Activated T-cell treated with anti-CD3 and anti-CD28 coated beads, Interleukin-2, amount 50 U/mL, for 72 hours (primary cell): ENCODE data around the gene SLC12A7. TPM values are rescaled to one million over a fixed set of nuclear protein-coding genes. Genes with fewer than 3 reads are reported as not detected.
A peak's percentile ranks its signal among the peaks of the same experiment; 100 is the strongest.

ENCODE experiments used
- ATAC-seq, 2 donors: fragments of 150-1000 bp; cut with Tn5 transposase; replicated peaks in 1 of 2; 2 replicates each; pipeline ENCODE4 v1.10.0; 2021; ENCODE audit warnings: moderate library complexity in 2 of 2, mild to moderate bottlenecking in 1 of 2
- DNase-seq, 2 donors: peaks; one replicate each; pipeline ENCODE4 v3.0.0; 2021 to 2022; ENCODE audit warnings: mixed read lengths in 1 of 2
- H3K27ac Mint-ChIP-seq: one replicate; pipeline ENCODE4 v1.8.0; 2022; ENCODE audit warnings: mild to moderate bottlenecking, moderate library complexity, mixed read lengths
- H3K27me3 Mint-ChIP-seq: one replicate; pipeline ENCODE4 v1.8.0; 2022; ENCODE audit warnings: low read depth, mixed read lengths
- H3K36me3 Mint-ChIP-seq, 2 donors: one replicate each; pipeline ENCODE4 v1.8.0; 2022; ENCODE audit warnings: mixed read lengths in 2 of 2, mild to moderate bottlenecking in 1 of 2; ENCODE audit not compliant: insufficient read depth in 2 of 2
- H3K4me1 Mint-ChIP-seq: one replicate; pipeline ENCODE4 v1.8.0; 2022; ENCODE audit warnings: low read depth, mixed read lengths
- H3K4me3 Mint-ChIP-seq, 2 donors: one replicate each; pipeline ENCODE4 v1.8.0; 2022; ENCODE audit warnings: mild to moderate bottlenecking in 2 of 2, mixed read lengths in 2 of 2, moderate library complexity in 2 of 2
- H3K9me3 Mint-ChIP-seq, 2 donors: one replicate each; pipeline ENCODE4 v1.8.0; 2022; ENCODE audit warnings: mixed read lengths in 2 of 2
- total RNA-seq, 2 donors: library from RNA; stranded (reverse); gene quantifications; one replicate each; pipeline ENCODE4 v1.2.3, GENCODE V29; 2022

SLC12A7 gene
- total RNA-seq, 2 donors from 2014 or later, result 14.8 to 29.0 TPM

DNA sequence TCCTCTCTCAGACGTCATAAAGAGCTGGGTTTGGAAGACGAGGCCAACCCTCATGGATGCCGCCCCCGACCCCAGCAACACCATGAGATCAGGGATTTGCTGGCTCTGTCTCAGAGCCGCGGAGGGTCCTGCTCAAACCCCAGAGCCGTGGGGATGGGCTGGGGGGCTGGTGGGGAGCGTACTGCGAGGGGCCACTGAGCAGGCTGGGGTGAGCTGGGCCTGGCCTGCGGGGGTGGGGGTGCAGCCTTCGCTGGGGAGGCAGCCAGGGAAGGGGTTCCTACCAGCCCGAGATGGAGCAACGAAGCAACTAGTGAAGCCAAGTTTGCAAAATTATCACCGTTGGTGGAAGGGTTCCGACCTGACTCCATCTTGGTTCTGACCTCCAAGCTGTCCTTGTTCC lies 5.1 kb upstream of the SLC12A7 start:
- DNase-seq, result no peak
- no peaks in the 10 kb centered on the region for H3K4me1 Mint-ChIP-seq
- H3K4me3 Mint-ChIP-seq, result no peak overlapping the region
- no peak overlapping the region for H3K27ac Mint-ChIP-seq
- no peaks in the 10 kb centered on the region for H3K36me3 Mint-ChIP-seq
- H3K27me3 Mint-ChIP-seq, result no peaks in the 10 kb centered on the region
- ATAC-seq, result no peak
- H3K9me3 Mint-ChIP-seq, result no peaks in the 10 kb centered on the region

DNA sequence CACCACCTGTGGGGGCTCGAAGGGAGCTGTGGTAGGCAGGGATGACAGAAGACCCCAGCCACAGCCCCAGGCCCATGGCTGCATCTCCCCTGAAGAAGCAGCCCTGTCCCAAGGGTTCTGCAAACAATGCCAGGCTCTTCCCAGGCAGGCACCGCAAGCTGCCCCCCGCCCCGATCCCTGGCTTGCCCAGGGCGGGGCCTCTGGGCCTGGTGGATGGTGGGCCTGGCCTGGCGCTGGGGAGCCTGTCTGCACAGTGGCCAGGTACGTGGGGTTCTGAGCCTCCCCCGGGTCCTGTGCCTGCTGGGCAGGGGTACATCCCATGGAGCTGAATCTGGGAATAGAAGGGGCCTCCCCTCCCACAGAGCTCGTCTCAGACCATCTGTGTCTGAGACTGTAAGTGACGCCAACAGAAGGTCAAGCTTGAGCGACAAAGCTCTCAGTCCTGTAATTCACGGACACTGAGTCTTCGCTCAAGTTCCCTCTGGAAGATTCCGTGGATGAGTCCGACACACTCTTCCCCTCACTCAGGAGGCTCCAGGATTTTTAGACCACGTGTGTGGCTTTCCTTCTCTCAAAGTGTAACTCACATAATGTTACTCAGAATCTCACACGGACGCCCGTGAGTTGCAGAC lies 4.4 kb upstream of the SLC12A7 start:
- Mint-ChIP-seq H3K36me3 (no peaks in the 10 kb centered on the region), H3K27ac (no peak overlapping the region), H3K27me3 (no peaks in the 10 kb centered on the region), H3K4me3 (no peak overlapping the region), H3K4me1 (no peaks in the 10 kb centered on the region), H3K9me3 (no peaks in the 10 kb centered on the region)
- DNase-seq (no peak), ATAC-seq (no peak)

DNA sequence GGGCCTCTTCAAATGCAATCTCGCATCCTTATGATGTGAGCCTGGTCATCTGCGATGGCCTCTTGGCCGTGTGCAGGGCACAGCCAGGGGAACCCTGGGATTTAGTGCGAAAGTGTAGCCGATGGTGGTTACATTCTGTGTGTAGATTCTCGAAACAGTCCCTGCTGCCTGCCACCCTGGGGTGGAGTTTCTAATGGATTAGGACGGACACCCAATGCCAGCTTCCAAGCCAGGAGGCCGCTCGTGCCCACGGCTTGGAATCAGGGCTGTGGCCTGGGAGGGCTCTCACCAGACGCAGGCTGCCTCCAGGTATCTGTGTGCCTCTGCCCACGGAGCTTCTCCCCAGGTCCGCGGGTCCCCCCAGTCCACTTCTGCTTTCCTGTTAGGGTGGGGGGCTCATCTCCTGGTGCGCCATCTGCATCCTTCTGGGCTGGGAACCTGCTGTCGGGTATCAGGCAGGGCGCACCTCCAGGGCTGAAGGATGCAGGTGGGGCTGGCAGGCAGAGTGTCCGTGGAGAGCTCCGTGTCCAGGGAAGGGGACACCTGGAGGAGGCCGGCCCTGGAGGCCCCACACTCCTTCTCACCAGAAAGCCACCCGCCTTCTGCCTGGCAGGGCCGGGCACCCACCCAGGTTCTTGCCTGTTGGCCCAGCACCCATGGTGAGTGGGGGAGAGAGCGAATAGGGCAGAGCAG lies 3.4 kb upstream of the SLC12A7 start:
- no peak overlapping the region for H3K27ac Mint-ChIP-seq
- no peak for DNase-seq
- H3K36me3 Mint-ChIP-seq, result no peaks in the 10 kb centered on the region
- no peak for ATAC-seq
- peaks cover 1% of the 10 kb centered on the region for H3K4me1 Mint-ChIP-seq
- H3K4me3 Mint-ChIP-seq, result no peak overlapping the region
- H3K27me3 Mint-ChIP-seq, result no peaks in the 10 kb centered on the region
- no peaks in the 10 kb centered on the region for H3K9me3 Mint-ChIP-seq

DNA sequence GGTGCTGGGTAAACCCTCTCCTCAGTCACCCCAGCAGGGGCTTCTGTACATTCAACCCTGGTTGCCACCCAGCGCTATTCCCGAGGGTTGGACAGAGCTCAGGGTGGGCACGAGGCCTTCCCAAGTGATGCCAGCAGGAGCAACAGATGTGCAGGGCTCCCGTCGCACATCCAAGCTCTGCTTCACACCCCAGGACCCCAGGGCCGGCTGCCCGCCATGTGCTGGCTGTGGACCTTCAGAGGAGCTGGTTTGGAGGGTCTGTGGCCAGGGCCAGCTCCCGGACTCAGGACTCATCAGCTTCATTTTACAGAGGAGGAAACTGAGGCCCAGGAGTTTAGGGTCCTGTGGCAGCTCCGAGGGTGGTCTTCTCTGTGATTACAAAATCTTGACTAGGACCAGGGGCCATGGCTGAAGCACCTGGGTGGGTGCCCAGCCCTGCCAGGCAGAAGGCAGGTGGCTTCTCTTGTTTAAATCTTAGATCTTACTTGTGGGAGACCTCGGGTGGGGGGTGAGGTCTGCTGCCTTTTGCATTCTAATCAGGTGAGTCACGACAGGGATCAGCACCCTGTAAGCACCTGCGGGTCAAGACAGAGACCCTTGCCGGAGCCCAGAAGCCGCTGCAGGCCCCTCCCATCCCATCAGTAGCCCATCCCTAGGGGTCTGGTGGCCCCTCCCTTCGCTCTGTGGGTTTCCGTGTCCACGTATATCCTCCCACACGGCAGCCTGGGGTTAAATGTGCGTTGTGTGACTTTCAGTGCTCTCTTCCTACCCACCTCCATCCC lies 2.1 kb upstream of the SLC12A7 start:
- Mint-ChIP-seq H3K4me3 (no peak overlapping the region), H3K27me3 (no peaks in the 10 kb centered on the region), H3K9me3 (no peaks in the 10 kb centered on the region), H3K4me1 (peaks cover 10% of the 10 kb centered on the region), H3K27ac (no peak overlapping the region), H3K36me3 (no peaks in the 10 kb centered on the region)
- ATAC-seq (no peak), DNase-seq (no peak)

DNA sequence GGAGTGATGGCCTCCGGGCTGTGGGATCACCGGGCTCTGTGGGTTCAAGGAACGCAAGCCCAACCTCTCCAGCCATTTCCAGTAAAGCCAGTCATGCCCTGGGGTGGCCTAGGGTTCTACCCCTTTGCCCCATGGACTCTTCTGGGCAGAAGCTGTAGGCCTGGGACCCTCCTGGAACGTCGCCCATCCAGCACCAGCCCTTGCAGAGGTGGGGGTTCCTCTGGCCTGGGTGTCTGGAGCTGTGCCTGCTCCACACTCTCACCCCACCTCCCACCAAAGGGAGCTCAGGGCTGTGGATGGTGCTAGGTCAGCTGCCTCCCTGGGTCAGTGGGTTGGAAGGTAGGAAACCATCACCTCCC lies 1.4 kb upstream of the SLC12A7 start:
- Mint-ChIP-seq H3K4me1 (peaks cover 15% of the 10 kb centered on the region), H3K27ac (no peak overlapping the region), H3K27me3 (no peaks in the 10 kb centered on the region), H3K36me3 (no peaks in the 10 kb centered on the region), H3K4me3 (peak overlapping the region in 1 of 2 donors; percentile 49), H3K9me3 (no peaks in the 10 kb centered on the region)
- DNase-seq (no peak), ATAC-seq (no peak)

DNA sequence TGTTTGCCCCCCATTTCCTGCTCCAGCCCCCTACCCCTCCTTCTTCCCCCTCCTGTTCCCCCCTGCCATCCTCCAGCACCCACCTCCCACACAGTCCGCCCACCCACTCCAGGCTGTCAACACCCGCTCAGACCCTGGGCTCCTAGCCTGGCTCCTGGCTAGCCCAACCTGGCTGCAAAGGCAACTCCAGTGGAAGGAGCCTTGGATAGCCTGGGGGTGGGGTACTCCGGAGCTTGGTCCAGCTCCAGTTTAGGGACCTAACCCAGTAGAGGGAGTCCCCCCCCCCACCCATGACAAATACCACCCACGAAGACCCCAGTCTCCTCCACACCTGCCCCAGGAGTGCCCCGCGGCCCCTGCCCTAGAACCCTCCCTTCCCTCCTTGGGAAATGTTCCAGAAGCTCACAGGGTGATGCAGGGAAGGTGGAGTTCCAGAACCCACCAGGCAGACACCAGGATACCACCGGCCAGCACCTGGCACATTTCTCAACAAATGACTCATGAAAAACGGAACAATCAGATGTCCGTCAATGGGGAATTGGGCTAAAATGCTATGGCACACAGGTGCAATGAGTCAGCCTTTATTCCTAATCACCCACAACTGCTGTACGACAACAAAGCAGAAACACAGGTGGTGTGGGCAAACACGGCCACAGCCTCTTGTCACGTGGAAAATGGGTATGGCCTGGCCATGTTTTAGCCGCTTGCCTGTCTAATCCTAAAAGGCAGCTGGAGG lies 901 bp upstream of the SLC12A7 start:
- Mint-ChIP-seq H3K36me3 (no peaks in the 10 kb centered on the region), H3K4me1 (peaks cover 18% of the 10 kb centered on the region), H3K27me3 (no peaks in the 10 kb centered on the region), H3K27ac (no peak overlapping the region), H3K9me3 (no peaks in the 10 kb centered on the region), H3K4me3 (peak overlapping the region in 1 of 2 donors; percentile 58)
- no peak for DNase-seq
- no peak for ATAC-seq

DNA sequence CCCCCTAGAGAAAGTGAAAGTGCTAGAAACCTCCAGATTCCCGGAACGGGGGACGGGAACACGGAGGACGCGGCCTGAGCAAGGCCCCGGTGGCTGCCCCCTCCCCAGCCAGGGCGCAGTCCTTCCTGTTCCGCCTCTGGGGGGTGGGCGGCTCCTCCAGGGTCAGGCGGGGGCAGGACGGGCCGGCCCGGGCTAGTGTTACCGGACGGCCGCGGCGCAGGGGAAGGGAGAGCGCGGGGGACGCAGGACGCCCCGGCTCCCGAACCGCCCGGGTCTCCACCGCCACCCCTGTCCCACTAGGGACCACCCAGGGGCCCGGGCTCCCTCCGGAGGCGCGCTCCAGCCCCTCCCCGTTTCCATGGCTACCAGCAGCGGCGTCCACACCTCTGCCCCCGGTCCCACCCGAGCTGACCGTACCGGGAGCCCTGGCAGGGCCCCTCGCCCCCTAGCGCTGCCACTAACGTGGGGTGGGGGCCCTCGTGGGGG lies 579 bp downstream of the SLC12A7 start:
- H3K4me3 Mint-ChIP-seq, result peak overlapping the region; percentile 91 to 92
- H3K9me3 Mint-ChIP-seq, result no peaks in the 10 kb centered on the region
- peaks cover 33% of the 10 kb centered on the region for H3K4me1 Mint-ChIP-seq
- no peaks in the 10 kb centered on the region for H3K36me3 Mint-ChIP-seq
- peak overlapping the region; percentile 94 for H3K27ac Mint-ChIP-seq
- ATAC-seq (peak; percentile 29 to 44), DNase-seq (peak; percentile 27 to 46)
- no peaks in the 10 kb centered on the region for H3K27me3 Mint-ChIP-seq

DNA sequence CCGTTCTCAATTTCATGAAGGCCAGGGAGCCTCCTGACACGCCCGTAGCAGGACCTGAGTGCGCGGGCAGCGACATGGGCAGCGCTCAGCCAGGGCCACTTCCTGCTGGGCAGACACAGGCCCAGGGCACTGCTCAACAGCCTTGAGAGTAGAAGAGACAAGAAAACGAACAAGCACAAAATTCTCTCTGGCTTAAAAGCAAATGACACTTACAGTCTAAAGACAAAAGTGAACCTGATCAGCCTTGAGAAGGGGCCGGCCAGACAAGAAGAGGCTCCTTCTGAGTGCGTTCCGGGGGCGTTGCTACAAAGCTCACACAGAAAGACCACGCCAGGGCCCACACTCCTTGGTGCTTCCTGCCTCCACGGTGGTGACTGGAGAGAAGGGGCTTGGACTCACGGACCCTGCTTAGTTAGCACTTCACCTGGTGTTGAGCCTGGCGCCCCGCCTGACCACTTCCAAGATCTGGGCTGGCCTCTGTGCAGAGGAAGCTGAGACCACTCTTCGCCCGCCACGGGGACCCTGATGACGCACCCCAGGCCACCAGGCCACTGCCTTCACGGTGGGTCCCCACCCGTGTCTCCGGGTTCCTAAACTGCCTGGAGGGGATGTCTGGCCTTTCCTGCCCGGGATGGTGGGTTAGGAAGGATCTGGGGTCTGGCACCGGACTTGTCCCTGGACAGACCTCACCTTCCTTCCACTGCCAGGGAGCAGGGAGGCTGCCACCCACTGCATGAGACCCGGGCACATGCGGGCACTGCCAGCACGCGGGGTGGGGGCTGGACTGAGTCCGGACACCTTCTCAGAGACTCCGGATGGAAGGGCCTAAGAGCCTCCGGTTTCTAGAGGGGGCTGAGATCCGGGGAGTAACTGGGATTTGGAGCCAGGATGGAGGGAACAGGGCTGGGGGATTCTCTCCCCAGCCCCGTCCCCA lies 1.3 kb downstream of the SLC12A7 start:
- no peaks in the 10 kb centered on the region for H3K27me3 Mint-ChIP-seq
- peak in 1 of 2 donors; percentile 43 for DNase-seq
- peak overlapping the region; percentile 91 to 92 for H3K4me3 Mint-ChIP-seq
- peak in 1 of 2 donors; percentile 17 for ATAC-seq
- H3K27ac Mint-ChIP-seq, result peak overlapping the region; percentile 94
- H3K36me3 Mint-ChIP-seq, result no peaks in the 10 kb centered on the region
- H3K4me1 Mint-ChIP-seq, result peaks cover 40% of the 10 kb centered on the region
- H3K9me3 Mint-ChIP-seq, result no peaks in the 10 kb centered on the region

DNA sequence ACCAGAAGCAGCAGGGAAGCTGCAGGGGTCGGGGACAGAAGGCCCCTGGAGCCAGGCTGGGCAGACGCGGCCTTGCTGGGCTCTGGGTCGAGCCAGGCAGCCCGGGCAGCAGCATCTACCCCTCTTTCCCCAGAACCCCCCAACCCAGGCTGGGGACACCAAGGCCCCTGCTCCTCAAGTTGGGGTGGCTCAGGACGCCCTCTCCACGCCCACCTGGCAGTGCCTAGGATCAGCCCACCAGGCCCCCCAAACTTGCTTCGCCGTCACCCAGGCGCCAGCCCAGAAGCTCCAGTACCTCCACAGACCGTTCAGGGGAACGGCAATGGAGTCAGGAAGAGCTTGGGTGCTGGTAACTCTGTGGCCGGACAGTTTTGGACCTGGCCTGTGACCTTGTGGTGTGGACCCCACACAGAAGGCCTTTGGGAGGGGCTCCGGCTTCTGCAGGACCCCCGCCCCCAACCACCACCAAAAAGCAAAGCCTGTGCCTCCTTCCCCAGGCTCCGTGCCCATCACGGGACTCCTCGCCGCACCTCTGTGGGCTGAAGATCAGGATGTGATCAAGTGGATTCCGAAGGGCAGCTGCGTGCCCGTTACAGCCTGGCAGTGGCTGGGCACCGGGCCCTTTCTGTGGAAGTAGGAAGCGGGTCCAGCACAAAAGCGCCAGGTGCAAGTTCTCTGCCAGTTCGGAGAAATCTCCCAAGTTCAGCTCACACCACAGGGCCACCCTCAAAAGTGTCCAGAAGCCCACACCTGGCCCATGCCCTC lies 2.1 kb downstream of the SLC12A7 start:
- Mint-ChIP-seq H3K4me3 (peak overlapping the region; percentile 91 to 92), H3K27ac (peak overlapping the region; percentile 80), H3K4me1 (peaks cover 48% of the 10 kb centered on the region), H3K36me3 (no peaks in the 10 kb centered on the region), H3K9me3 (no peaks in the 10 kb centered on the region), H3K27me3 (no peaks in the 10 kb centered on the region)
- ATAC-seq (no peak), DNase-seq (no peak)

DNA sequence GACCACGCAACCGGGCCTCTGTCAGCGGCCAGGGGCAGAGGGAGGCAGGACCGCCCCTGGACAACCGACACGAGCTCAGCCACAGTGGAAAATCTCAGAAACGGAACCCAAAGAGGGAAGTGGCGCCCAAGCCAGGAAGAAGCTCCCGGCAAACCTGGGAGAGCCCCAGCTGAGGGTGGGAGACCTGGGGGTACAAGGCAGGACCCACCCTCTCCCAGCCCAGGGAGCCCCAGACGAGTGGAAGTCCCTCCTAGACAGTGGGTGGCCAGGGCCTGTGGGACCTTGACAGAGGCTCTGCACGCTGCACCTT lies 3.0 kb downstream of the SLC12A7 start:
- Mint-ChIP-seq H3K36me3 (no peaks in the 10 kb centered on the region), H3K4me3 (peak overlapping the region in 1 of 2 donors; percentile 92), H3K9me3 (no peaks in the 10 kb centered on the region), H3K27me3 (no peaks in the 10 kb centered on the region), H3K4me1 (peaks cover 57% of the 10 kb centered on the region), H3K27ac (no peak overlapping the region)
- DNase-seq, result no peak
- ATAC-seq, result no peak

DNA sequence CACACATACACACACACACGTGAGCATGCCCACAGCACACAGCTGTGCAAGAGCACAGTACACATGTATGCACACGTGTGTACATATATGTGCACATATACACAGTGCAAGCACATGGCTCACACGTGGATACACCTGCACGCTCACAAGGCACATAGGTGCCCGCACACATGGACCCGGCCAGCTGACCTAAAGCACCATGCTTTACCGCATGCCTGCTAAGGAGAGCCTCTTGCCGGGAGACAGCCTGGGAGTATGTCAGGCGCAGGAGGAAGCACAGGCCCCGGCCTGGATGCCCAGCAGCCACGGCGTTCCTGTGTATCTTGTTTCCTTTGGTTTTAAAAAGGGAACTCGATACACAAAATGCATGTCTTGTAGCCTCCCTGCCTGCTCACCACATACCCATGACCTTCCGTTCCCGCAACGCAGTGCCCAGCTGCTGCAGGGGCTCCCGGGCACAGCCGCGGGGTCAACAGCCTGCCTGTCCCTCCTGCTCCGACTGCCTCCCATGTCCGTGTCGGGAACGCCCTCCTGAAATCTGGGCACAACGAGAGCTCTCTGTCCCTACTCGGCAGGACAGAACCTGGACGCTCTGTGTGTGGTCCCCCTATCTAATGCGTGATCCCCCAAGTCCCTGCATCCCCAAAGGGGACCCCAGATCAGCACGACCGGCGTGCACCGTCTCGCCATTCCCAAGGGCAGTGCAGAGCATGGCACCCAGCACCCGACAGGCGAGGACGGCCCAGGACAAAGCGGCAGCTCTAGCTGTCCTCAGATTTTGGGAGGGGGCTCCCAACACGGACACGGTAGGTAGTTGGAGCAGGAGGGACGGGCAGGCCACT lies 3.6 kb downstream of the SLC12A7 start:
- H3K9me3 Mint-ChIP-seq, result no peaks in the 10 kb centered on the region
- peaks cover 63% of the 10 kb centered on the region for H3K4me1 Mint-ChIP-seq
- no peaks in the 10 kb centered on the region for H3K27me3 Mint-ChIP-seq
- ATAC-seq, result no peak
- no peak for DNase-seq
- H3K4me3 Mint-ChIP-seq, result peak overlapping the region; percentile 17 to 34
- H3K27ac Mint-ChIP-seq, result no peak overlapping the region
- no peaks in the 10 kb centered on the region for H3K36me3 Mint-ChIP-seq
